GM12872 (cell line): ENCODE measurements around the gene BRD3.

Source experiments
- TF ChIP-seq, protein P1 (sequence below): IDR thresholded peaks from 3 replicates; pipeline ENCODE4 v1.5.1; 2011; ENCODE audit warnings: low read depth, mild to moderate bottlenecking, low read length, moderate library complexity; ENCODE audit not compliant: insufficient read depth

Gene BRD3

DNA sequence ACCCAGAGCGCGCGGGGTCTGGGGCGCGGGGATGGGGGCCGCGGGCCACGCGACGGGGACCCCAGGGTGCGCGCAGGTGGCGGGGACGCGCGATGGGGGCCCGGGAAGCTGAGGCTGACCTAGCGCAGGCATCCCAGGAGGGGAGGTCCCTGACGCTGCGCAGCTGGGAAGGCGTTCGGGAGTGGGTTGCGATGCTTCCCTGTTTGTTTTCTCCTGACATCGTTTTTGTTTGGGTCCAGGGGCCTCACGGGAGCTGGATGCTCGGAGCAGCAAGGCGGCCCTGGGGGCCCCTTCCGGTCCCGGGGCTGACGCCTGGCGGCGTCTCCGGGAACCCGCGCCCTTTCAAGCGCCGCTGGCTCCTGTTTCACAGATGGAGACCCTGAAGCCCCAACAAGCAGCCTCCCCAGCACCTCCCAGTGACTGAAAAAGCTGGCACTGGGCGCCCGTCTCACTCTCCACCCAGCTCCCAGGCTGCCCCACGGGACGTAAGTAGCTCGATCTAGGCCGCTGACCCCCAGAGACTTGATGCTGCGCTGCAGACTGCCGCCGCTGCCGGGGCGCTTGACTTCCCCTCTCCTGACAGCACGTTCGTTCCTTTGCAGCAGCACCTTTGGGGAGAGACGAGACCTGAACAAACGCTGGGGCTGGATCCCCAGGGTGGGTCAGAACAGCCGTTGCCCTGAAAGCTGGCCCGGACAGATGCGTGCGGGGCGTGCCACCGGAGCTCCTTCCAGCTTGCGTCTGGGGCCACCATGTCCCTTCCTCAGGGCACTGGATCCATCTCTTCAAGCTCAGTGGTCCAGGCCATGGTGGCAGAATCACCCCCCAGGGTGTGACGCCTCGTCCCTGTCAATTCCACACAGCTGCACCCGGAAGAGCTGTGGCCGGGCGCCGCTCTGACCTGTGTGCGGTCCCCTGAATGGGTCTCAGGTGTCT, 42.0 kb downstream of the BRD3 start:
- TF ChIP-seq, protein P1, sequence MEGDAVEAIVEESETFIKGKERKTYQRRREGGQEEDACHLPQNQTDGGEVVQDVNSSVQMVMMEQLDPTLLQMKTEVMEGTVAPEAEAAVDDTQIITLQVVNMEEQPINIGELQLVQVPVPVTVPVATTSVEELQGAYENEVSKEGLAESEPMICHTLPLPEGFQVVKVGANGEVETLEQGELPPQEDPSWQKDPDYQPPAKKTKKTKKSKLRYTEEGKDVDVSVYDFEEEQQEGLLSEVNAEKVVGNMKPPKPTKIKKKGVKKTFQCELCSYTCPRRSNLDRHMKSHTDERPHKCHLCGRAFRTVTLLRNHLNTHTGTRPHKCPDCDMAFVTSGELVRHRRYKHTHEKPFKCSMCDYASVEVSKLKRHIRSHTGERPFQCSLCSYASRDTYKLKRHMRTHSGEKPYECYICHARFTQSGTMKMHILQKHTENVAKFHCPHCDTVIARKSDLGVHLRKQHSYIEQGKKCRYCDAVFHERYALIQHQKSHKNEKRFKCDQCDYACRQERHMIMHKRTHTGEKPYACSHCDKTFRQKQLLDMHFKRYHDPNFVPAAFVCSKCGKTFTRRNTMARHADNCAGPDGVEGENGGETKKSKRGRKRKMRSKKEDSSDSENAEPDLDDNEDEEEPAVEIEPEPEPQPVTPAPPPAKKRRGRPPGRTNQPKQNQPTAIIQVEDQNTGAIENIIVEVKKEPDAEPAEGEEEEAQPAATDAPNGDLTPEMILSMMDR, result peak; percentile 44; the same call in 2 of the 3 replicates

DNA sequence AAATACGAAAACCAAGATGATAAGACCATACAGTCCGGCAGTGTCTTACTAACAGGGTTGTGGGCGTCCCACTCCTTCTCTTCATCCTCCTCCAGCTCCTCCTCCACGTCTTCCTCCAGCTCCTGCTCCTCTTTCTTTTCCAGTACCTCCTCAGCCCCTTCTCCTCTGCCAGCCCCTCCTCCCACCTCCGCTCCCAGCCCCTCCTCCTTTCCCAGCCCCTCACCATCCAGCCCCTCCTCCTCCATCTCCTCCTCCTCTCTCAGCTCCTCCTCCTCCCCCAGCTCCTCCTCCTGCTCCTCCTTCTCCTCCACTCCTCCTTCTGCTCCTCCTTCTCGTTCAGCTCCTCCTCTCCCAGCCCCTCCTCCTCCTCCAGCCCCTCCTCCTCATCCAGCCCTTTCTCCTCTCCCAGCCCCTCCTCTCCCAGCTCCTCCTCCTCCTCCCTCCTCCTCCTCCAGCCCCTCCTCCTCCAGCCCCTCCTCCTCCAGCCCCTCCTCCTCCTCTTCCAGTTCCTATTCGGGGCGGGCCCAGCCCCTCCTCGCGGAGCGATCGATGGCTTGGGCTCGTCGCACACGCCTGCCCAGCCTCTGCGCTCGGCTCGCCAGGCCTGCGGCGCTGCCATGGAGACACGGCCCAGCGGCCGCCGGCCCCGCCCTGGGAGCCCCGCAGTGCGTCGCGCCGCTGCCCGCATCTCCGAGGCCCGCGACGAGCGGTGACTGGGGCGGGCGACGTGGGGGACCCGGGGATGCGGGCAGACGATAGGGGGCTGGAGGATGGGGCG, 42.8 kb downstream of the BRD3 start, which contains the start of gene BRD3OS:
TSS of gene BRD3OS (plus strand) at position 654 of the 778 bp plus-strand sequence. CDS start 1,267 bp downstream, outside the sequence.
- TF ChIP-seq, protein P1, result no peak

- TF ChIP-seq, protein P1, result no peak
Measured at GRCh38 chr9:134024214-134024792, 43.5 kb downstream of the BRD3 start.

- TF ChIP-seq, protein P1, result no peak
Measured at GRCh38 chr9:134014946-134015345, 52.9 kb downstream of the BRD3 start.

- TF ChIP-seq, protein P1, result no peak
Measured at GRCh38 chr9:134011401-134011800, 56.4 kb downstream of the BRD3 start.

- TF ChIP-seq, protein P1, result no peak
Measured at GRCh38 chr9:134010310-134011173, 57.3 kb downstream of the BRD3 start.
